ENCODE data around the gene NCAPG2. TPM values are rescaled to one million over a fixed set of nuclear protein-coding genes. Genes with fewer than 3 reads are reported as not detected.
"Not testable (repeated sequence)": the region's sequence is repeated elsewhere in the genome, so short reads cannot be mapped to it uniquely, and the experiment has no call there.

NCAPG2 gene
- total RNA-seq, 1 experiment from 2014 or later, result 27.4 TPM

- peak overlapping the region; percentile 49 for H3K27ac Mint-ChIP-seq (ENCODE audit: low read depth, unreplicated experiment)
- DNase-seq (ENCODE audit: unreplicated experiment), result no peak
- BruUV-seq (replicated peaks), result no TSS peak
- no peaks in the 10 kb centered on the region for H3K27me3 Mint-ChIP-seq (ENCODE audit: insufficient read depth, unreplicated experiment)
- peaks cover 27% of the 10 kb centered on the region for H3K36me3 Mint-ChIP-seq (ENCODE audit: insufficient read depth, unreplicated experiment)
- intact Hi-C loops (cut with micrococcal nuclease), result no loop called here
- no peak overlapping the region for H3K4me3 Mint-ChIP-seq (ENCODE audit: unreplicated experiment)
- peaks cover 6% of the 10 kb centered on the region for H3K4me1 Mint-ChIP-seq (ENCODE audit: insufficient read depth, unreplicated experiment)
- ChIA-PET CTCF (no interaction called here), POLR2A (no interaction called here)
- no peaks in the 10 kb centered on the region for H3K9me3 Mint-ChIP-seq (ENCODE audit: unreplicated experiment)
- TF ChIP-seq CTCF (IDR thresholded peaks at IDR 0.05; ENCODE audit: unreplicated experiment), result no peak
Measured at GRCh38 chr7:158676906-158677305, 27.7 kb downstream of the NCAPG2 start.

GRCh38 chr7:158676171-158676840, 28.3 kb downstream of the NCAPG2 start:
- H3K4me1 Mint-ChIP-seq (ENCODE audit: insufficient read depth, unreplicated experiment), result peaks cover 6% of the 10 kb centered on the region

GRCh38 chr7:158672975-158673374, 31.6 kb downstream of the NCAPG2 start:
- Mint-ChIP-seq H3K4me3 (ENCODE audit: unreplicated experiment) (no peak overlapping the region), H3K9me3 (ENCODE audit: unreplicated experiment) (no peaks in the 10 kb centered on the region), H3K36me3 (ENCODE audit: insufficient read depth, unreplicated experiment) (peaks cover 16% of the 10 kb centered on the region), H3K27me3 (ENCODE audit: insufficient read depth, unreplicated experiment) (no peaks in the 10 kb centered on the region), H3K4me1 (ENCODE audit: insufficient read depth, unreplicated experiment) (peaks cover 6% of the 10 kb centered on the region), H3K27ac (ENCODE audit: low read depth, unreplicated experiment) (no peak overlapping the region)
- ChIA-PET CTCF (no interaction called here), POLR2A (no interaction called here)
- intact Hi-C loops (cut with micrococcal nuclease), result no loop called here
- DNase-seq (ENCODE audit: unreplicated experiment), result peak; percentile 44
- no peak for TF ChIP-seq CTCF (IDR thresholded peaks at IDR 0.05; ENCODE audit: unreplicated experiment)
- BruUV-seq (replicated peaks), result no TSS peak

More at GRCh38 chr7:158676171-158676840, 28.3 kb downstream of the NCAPG2 start:
- Mint-ChIP-seq H3K27ac (ENCODE audit: low read depth, unreplicated experiment) (peak overlapping the region; percentile 49), H3K27me3 (ENCODE audit: insufficient read depth, unreplicated experiment) (no peaks in the 10 kb centered on the region), H3K4me3 (ENCODE audit: unreplicated experiment) (no peak overlapping the region), H3K36me3 (ENCODE audit: insufficient read depth, unreplicated experiment) (peaks cover 27% of the 10 kb centered on the region), H3K9me3 (ENCODE audit: unreplicated experiment) (no peaks in the 10 kb centered on the region)
- POLR2A ChIA-PET, result interaction anchor here (0.7 kb wide), 1 partner anchor 108 kb away, joined by 3 read pairs; no protein-coding TSS in a partner anchor
- no peak for TF ChIP-seq CTCF (IDR thresholded peaks at IDR 0.05; ENCODE audit: unreplicated experiment)
- DNase-seq (ENCODE audit: unreplicated experiment), result peak; percentile 18
- intact Hi-C loops (cut with micrococcal nuclease), result no loop called here
- CTCF ChIA-PET, result no interaction called here
- BruUV-seq (replicated peaks), result no TSS peak

GRCh38 chr7:158668086-158668485, 36.5 kb downstream of the NCAPG2 start:
- intact Hi-C loops (cut with micrococcal nuclease); POLR2A ChIA-PET; H3K4me3 Mint-ChIP-seq (ENCODE audit: unreplicated experiment); H3K4me1 Mint-ChIP-seq (ENCODE audit: insufficient read depth, unreplicated experiment); H3K36me3 Mint-ChIP-seq (ENCODE audit: insufficient read depth, unreplicated experiment); H3K27ac Mint-ChIP-seq (ENCODE audit: low read depth, unreplicated experiment); CTCF ChIA-PET; H3K9me3 Mint-ChIP-seq (ENCODE audit: unreplicated experiment); H3K27me3 Mint-ChIP-seq (ENCODE audit: insufficient read depth, unreplicated experiment); DNase-seq (ENCODE audit: unreplicated experiment); BruUV-seq (replicated peaks): not testable (repeated sequence)

- H3K36me3 Mint-ChIP-seq (ENCODE audit: insufficient read depth, unreplicated experiment); POLR2A ChIA-PET; H3K27ac Mint-ChIP-seq (ENCODE audit: low read depth, unreplicated experiment); intact Hi-C loops (cut with micrococcal nuclease); H3K4me3 Mint-ChIP-seq (ENCODE audit: unreplicated experiment); H3K4me1 Mint-ChIP-seq (ENCODE audit: insufficient read depth, unreplicated experiment); H3K27me3 Mint-ChIP-seq (ENCODE audit: insufficient read depth, unreplicated experiment); H3K9me3 Mint-ChIP-seq (ENCODE audit: unreplicated experiment); DNase-seq (ENCODE audit: unreplicated experiment); BruUV-seq (replicated peaks): not testable (repeated sequence)
- CTCF ChIA-PET, result interaction anchor here (0.6 kb wide), 1 partner anchor 36 kb away, joined by 4 read pairs; no protein-coding TSS in a partner anchor
Measured at GRCh38 chr7:158666966-158667678, 37.5 kb downstream of the NCAPG2 start.

Measured in MCF 10A (cell line).